Osteoblast (primary cell): ENCODE results near the gene ARMH4. TPM values are rescaled to one million over a fixed set of nuclear protein-coding genes. Genes with fewer than 3 reads are reported as not detected.

Source experiments
- DNase-seq: peaks from one replicate; pipeline ENCODE4 v3.0.0; 2011; ENCODE audit warnings: low spot score, mixed read lengths; ENCODE audit not compliant: insufficient read length; ENCODE audit errors: missing footprints
- H2AFZ ChIP-seq: 2 replicates; pipeline ENCODE4 v1.6.0; 2011; ENCODE audit warnings: mild to moderate bottlenecking, low read length
- H3K27ac ChIP-seq: 2 replicates; pipeline ENCODE4 v1.5.1; 2011; ENCODE audit warnings: mild to moderate bottlenecking, low read depth, low read length, moderate library complexity
- H3K27me3 ChIP-seq: 2 replicates; pipeline ENCODE4 v1.6.0; 2012; ENCODE audit warnings: mild to moderate bottlenecking, control low read depth, inconsistent platforms, low read length, moderate library complexity; ENCODE audit not compliant: insufficient read depth
- H3K36me3 ChIP-seq: 2 replicates; pipeline ENCODE4 v1.5.1; 2011; ENCODE audit warnings: mild to moderate bottlenecking, low read length, control low read depth, moderate library complexity; ENCODE audit not compliant: insufficient read depth
- H3K4me1 ChIP-seq: 2 replicates; pipeline ENCODE4 v1.5.1; 2011; ENCODE audit warnings: mild to moderate bottlenecking, low read length, control low read depth, moderate library complexity; ENCODE audit not compliant: insufficient read depth
- H3K4me2 ChIP-seq: 2 replicates; pipeline ENCODE4 v1.6.0; 2011; ENCODE audit warnings: mild to moderate bottlenecking, low read length; ENCODE audit not compliant: insufficient read depth
- H3K4me3 ChIP-seq: fragments of 200-600 bp; sonication (generic); 3 replicates; pipeline ENCODE4 v1.5.1; 2012; ENCODE audit warnings: mild to moderate bottlenecking, low read length, inconsistent platforms; ENCODE audit not compliant: insufficient read depth
- H3K79me2 ChIP-seq: 2 replicates; pipeline ENCODE4 v1.6.0; 2012; ENCODE audit warnings: mild to moderate bottlenecking, low read length, control low read depth, inconsistent platforms; ENCODE audit not compliant: insufficient read depth
- H3K9me3 ChIP-seq: 2 replicates; pipeline ENCODE4 v1.5.1; 2011; ENCODE audit warnings: low read depth, low read length, control low read depth
- H4K20me1 ChIP-seq: 2 replicates; pipeline ENCODE4 v1.6.0; 2012; ENCODE audit warnings: mild to moderate bottlenecking, low read length, control low read depth; ENCODE audit not compliant: insufficient read depth
- total RNA-seq: library from RNA; depleted of rRNA; stranded (reverse); fragments of >200 nt; gene quantifications from 2 replicates; pipeline ENCODE4 v1.2.3, GENCODE V29; 2012
- TF ChIP-seq, protein P1 (sequence below): IDR thresholded peaks from 2 replicates; pipeline ENCODE4 v1.5.1; 2011; ENCODE audit warnings: mild to moderate bottlenecking, low read depth, low read length, moderate library complexity; ENCODE audit errors: extremely low read depth

ARMH4 gene
- total RNA-seq, 1 donor: 10.9 TPM

DNA sequence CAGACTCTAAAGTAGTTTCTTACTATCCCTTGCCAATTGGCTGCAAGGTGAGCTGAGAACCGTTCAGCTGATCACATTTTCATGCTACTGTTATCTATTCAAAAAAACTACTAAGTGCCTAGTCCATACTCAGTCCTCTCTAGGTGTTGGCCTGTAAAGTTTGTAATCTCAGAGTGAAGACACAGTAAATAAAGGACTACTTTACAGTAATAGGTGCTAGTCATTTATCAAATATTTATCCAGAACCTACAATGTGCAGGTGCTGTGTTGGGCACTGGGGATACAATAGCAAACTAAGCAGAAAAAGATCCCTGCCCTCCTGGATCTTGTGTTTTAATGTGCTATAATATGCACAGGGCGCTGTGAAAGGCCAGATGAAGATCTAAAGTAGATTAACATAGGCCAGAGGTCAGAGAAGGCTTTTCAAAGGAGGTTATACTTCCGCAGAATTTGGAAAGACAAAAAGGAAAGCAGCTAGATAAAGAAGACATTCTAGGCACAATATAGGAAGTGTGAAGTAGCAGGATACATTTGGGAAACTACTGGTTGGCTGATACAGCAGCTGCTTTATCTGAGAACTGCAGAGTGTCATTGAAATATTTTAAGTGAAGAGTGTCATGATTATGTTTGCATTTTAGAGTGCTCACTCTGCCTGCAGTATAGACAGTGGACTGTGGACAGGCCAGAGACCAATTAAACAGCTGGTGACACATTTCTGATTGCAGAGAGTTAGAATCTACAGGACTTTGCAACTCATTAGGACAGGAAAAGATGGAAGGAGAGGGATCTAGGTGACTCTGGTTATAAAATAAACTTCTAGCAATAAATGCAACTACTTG, 40.0 kb upstream of the ARMH4 start:
- no peaks in the 10 kb centered on the region for H3K79me2 ChIP-seq
- no peak overlapping the region for H3K27ac ChIP-seq
- no peaks in the 10 kb centered on the region for H3K4me1 ChIP-seq
- H3K36me3 ChIP-seq: no peaks in the 10 kb centered on the region
- H3K9me3 ChIP-seq: no peaks in the 10 kb centered on the region
- TF ChIP-seq, protein P1, sequence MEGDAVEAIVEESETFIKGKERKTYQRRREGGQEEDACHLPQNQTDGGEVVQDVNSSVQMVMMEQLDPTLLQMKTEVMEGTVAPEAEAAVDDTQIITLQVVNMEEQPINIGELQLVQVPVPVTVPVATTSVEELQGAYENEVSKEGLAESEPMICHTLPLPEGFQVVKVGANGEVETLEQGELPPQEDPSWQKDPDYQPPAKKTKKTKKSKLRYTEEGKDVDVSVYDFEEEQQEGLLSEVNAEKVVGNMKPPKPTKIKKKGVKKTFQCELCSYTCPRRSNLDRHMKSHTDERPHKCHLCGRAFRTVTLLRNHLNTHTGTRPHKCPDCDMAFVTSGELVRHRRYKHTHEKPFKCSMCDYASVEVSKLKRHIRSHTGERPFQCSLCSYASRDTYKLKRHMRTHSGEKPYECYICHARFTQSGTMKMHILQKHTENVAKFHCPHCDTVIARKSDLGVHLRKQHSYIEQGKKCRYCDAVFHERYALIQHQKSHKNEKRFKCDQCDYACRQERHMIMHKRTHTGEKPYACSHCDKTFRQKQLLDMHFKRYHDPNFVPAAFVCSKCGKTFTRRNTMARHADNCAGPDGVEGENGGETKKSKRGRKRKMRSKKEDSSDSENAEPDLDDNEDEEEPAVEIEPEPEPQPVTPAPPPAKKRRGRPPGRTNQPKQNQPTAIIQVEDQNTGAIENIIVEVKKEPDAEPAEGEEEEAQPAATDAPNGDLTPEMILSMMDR: no peak
- no peaks in the 10 kb centered on the region for H4K20me1 ChIP-seq
- H3K4me3 ChIP-seq: no peak overlapping the region
- no peak overlapping the region for H2AFZ ChIP-seq
- DNase-seq: no peak
- peaks cover 9% of the 10 kb centered on the region for H3K27me3 ChIP-seq
- no peak overlapping the region for H3K4me2 ChIP-seq

DNA sequence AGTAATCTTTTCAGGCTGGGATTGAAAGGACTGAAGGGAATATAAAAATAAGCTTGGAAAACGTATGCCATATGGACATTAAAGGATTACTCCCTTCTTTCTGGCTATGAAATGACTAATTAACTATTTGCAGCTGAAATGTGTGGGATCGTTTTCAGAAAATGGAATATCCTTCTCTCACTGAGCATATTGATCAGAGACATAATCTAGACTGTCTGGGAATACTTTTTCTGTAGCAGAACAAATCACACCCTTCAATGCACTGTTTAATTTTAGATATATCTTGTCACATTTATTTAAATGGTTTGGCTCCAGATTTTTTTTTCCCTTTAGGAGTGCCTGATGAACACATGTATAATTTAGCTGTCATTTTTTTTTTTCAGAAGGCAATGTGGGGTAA, 37.2 kb upstream of the ARMH4 start:
- no peaks in the 10 kb centered on the region for H3K79me2 ChIP-seq
- TF ChIP-seq, protein P1: no peak
- H3K4me2 ChIP-seq: no peak overlapping the region
- no peaks in the 10 kb centered on the region for H3K9me3 ChIP-seq
- H3K4me1 ChIP-seq: no peaks in the 10 kb centered on the region
- H3K4me3 ChIP-seq: no peak overlapping the region
- no peak overlapping the region for H2AFZ ChIP-seq
- H3K36me3 ChIP-seq: no peaks in the 10 kb centered on the region
- DNase-seq: no peak
- peaks cover 7% of the 10 kb centered on the region for H3K27me3 ChIP-seq
- no peaks in the 10 kb centered on the region for H4K20me1 ChIP-seq
- no peak overlapping the region for H3K27ac ChIP-seq

DNA sequence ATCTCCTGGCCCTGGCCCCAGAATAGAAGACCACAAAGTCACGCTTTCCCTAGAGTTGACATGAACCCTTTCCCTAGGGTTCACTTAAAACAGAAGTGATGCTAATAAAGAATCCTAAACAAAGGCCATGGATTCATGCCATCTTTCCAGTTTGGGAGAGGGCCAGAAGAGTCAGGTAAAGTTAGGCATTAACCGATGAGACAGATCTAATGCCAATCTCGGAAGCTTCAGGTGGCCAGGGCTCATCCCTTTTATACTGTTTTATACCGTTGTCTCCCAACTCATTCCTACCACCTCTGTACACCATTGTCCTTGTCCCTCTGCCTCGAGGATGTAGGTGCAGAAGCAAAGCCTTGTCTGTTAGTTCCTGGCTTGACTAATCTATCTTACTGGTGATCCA, 25.1 kb upstream of the ARMH4 start:
- no peaks in the 10 kb centered on the region for H4K20me1 ChIP-seq

DNA sequence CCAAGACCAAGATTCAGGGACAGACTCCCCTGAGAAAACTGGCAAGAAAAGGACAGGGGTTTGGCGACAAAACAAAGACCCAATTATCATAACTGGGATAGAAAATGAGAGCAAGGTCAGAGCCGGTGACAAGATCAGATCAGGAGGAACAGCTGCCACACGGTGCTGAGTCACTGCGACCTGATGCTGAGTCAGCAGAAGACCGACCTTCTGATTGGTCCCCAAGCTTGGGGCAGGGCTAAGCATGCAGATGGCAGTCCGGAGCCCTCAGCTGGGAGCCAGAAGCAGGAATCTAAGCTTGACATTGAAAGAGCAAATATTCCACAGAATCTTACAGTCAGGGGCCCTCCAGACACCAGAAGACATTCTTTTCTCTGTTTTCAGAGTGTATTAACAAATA, 19.1 kb upstream of the ARMH4 start:
- H3K79me2 ChIP-seq: no peaks in the 10 kb centered on the region
- TF ChIP-seq, protein P1: no peak
- H2AFZ ChIP-seq: no peak overlapping the region
- peak overlapping the region; percentile 15 for H3K4me2 ChIP-seq
- no peaks in the 10 kb centered on the region for H3K27me3 ChIP-seq
- H3K9me3 ChIP-seq: no peaks in the 10 kb centered on the region
- H3K4me3 ChIP-seq: no peak overlapping the region
- peaks cover 7% of the 10 kb centered on the region for H3K4me1 ChIP-seq
- DNase-seq: peak; percentile 92
- no peaks in the 10 kb centered on the region for H3K36me3 ChIP-seq
- no peaks in the 10 kb centered on the region for H4K20me1 ChIP-seq
- H3K27ac ChIP-seq: no peak overlapping the region

More for the DNA sequence above, 25.1 kb upstream of the ARMH4 start:
- H3K79me2 ChIP-seq: no peaks in the 10 kb centered on the region
- H3K4me1 ChIP-seq: no peaks in the 10 kb centered on the region
- H3K4me2 ChIP-seq: no peak overlapping the region
- H3K27ac ChIP-seq: no peak overlapping the region
- no peaks in the 10 kb centered on the region for H3K9me3 ChIP-seq
- no peak for DNase-seq
- no peak overlapping the region for H2AFZ ChIP-seq
- H3K36me3 ChIP-seq: no peaks in the 10 kb centered on the region
- TF ChIP-seq, protein P1: no peak
- H3K4me3 ChIP-seq: no peak overlapping the region
- no peaks in the 10 kb centered on the region for H3K27me3 ChIP-seq
